Stimulated activated CD4-positive, alpha-beta T cell treated with anti-CD3 and anti-CD28 coated beads, Interleukin-1b, Interleukin-23, amount 100 ng/mL, for 1 hour (primary cell): ENCODE data around the gene FOXF2.

ENCODE experiments used
- DNase-seq, 2 donors: peaks; one replicate each; pipeline ENCODE4 v3.0.0-alpha.2; 2020; ENCODE audit warnings: low read depth in 2 of 2

Gene FOXF2

DNA sequence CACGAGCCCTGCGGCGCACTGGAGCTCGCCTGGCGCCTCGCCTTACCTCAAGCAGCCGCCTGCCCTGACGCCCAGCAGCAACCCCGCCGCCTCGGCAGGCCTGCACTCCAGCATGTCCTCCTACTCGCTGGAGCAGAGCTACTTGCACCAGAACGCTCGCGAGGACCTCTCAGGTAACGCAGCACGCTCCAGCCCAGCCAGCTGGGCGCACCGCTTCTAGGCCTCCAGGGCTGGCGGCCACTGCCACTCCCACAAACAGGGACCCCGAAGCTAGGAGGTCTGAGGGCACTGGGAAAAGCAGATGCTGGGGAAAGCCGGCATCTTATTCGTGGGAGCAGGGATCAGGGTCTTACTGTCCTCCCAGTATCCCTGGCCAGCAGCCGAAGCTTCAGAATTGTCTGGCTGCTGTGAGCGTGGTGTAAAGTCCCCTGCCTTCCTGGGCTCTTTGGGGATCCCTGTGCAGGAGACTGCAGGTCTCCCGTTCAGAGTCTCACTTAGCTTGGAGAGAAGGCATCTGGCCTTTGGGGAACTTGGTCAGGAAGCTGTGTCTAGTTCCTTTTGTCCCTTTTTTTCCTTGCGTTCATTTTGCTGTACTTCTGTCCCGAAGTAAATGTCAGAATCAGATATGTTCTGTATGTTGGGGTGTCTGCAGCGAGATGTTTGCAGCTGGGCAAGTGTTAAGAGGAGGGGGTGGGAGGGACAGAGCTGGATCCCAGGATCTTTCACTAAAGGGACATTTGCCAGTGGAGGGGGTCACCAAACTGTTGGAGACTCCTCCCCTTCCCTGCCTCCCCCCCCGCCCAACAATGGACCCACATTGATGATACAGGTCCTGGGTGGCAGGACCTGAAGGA, 1.8 kb downstream of the FOXF2 start:
- DNase-seq, result no peak

DNA sequence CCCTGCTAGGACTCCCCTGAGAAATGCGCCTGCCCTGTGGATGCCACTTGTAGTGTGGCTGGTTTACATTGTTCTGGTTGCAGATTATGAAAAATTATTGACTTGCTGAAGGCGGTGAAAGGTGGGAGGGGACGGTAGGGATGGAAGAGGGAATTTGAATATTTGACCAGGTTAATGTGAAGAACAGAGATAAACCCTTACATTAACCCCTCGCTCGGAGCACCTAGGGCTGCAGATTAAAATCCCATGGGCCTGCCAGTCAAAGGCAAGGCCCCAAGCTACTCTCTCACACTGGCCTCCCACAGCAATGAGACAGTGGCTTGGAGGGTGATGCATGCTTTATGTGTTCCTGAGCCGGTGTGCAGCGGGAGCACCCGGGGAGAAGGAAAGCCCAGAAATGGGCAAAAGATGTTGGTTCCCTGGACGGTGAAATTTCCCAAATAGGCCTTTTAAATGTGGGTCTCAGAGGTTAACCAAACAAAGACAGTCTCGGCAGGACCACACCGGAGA, 2.5 kb downstream of the FOXF2 start:
- DNase-seq, result no peak

DNA sequence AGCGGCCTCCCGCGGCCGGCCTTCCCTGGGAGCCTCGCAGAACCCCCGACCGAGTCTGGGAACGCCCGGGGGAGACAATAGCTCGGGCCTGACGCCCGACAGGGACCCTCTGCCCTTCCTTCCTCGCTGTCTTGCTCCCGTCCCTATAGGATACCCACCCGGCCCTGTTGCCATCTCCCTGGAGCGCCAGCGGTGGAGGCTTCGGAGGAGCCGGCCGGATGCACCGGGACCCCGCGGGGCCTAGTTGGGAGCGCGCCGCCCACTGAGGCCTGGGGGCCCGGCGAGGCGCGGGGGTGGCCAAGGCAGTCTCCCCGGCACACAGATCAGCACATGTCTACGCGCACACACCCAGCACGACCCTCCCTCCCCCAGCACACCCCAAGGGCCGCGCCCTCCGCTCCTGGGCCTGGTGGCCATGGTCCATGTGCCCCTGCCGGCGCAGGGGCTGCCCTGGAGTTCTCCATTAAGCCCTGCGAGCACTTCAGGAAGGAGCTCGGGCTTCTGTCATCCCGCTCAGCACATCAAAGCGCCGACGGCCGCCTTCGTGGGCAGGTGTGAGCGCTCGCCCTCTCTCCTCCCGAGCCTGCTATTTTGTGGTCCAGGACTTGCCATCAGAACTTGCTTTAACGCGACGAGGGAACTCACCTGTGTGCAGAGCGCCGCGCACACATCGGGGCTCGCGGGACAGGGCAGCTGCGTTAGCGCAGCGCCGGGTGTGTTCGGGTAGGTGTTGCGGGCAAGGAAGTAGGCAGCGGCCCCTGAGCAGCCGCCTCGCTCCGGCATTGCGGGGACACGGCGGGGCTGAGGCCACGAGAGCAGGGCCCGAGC, 3.7 kb downstream of the FOXF2 start:
- DNase-seq, result no peak

DNA sequence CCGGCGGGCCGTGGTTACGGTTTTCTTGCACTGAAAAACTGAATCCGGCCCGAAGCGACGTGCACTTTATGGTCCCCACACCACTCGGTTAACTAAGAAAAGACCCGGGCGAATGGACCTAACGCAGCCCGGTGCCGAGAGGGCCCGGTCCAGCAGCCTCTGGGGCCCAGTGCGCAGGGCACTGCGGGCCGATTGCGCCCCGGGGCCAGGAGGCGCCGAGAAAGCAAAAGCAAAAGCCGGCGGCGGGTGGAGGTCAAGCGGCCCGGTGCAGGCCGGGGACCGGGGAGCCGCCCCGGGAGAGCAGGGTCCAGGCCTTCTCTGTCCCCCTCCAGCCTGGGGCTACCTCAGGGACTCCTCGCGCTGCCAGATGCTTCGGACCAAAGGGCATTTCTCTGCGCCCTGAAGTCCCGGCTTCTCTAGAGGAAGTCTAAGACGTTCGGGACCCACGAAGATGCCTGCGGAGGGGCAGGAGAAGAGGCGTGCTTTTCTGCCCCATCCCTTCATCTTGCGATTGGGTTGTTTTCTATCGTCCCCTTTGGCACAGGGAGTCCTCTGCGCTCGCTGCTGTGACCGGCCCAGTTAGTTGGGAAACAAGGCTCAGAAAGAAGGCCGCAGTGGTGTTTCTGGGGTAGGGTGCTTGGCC, 4.4 kb downstream of the FOXF2 start:
- DNase-seq, result no peak

DNA sequence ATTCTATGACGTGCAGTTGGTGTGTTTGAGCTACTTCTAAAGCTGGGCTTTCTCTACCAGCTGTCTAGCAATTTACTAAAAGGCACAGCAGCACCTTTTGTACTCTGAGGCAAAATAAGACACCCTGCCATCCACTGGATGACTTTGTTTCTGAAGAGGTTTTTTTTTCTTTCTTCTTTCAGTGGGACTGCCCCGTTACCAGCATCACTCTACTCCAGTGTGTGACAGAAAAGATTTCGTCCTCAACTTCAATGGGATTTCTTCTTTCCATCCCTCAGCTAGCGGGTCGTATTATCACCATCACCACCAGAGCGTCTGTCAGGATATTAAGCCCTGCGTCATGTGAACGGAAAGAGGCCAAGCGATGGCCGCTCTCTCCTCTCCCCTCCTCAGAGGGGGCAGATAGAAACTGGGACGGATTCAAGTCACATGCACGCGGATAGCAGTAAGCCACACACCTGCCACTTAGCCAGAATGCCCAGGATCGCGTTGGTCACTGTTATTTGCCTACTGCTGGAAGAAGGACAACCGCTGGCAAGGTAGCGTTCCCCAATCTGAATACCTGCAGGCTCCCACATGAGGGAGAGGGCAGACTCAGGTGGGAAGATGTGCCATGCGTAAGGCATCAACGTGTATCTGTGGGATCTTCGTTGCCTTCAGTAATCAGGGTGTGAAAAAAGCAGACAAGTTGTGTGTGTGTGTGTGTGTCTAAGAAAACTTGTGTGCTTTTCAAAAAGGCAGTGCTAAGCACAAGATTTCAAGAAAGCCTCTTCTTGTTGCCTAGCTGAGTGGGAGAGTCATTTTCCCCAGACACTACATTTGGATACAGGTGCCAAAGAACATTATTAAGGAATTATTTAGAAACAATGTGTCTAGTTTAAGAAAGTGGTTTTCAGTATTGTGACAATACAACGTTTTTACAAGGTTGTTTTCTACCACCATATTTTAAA, 5.4 kb downstream of the FOXF2 start:
- DNase-seq, result no peak

DNA sequence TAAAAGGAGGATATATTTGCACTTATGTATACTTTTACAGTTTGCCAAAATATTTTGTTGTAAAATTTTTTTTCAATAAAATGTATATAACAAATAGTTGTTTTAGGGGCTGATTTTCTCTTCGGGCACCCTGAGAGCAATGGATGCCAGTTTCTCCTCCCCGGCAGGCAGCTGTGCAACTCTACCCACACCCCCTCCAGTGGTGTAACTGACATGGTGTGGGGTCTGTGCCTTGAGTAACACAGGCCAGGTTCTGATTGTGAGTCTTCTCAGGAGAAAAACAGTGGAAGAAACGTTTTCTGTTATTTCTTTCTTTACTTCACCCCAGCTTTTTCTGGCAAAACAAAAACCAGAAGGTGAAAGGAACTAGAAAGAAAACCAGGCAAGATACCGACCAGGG, 6.1 kb downstream of the FOXF2 start:
- DNase-seq, result no peak

DNA sequence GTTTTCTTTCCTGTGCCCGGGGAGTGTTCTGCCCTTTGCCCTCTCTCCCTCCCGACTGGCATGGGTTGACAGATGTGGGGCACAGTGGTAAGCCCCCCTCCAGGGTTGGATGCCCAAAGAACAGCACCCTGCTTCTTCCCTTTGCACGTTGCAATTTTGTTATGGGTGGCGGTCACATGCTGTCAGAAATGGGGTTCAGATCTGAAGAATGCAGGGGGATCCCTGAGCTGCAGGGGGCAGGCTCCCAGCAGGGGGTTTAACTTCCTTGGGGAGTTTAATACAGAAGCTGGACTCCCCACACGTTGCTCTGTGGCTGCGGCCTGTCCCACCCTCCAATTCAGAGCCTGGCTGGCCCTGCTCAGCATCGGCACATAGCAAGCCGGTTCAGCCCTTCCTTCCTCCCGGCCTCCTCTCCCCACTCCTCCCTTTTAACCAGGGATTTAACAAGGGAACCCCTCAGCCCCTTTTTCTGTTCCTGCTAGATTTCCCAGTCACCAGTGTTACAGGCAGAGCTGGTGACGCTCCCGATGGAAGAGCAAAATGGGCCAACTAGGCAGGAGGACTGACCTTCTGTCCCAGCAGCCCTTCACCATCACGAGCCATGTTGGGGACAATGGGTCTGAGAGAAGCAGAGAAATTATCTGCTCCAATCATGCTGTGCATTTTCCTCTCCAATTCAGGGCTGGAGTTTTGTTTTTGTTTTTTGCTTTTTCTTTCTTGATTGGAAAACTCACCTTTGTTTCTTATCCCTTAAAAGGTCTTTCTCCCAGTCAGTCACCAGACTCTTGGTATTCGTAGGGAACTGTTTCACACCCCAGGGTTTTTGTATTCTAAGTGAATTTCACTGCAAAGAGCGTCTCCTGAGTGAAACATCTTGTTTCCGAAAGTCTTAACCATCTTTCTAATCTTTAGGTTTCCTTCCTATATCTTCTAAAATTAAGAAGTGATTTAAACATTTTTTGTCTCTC, 6.8 kb downstream of the FOXF2 start:
- DNase-seq, result no peak

DNA sequence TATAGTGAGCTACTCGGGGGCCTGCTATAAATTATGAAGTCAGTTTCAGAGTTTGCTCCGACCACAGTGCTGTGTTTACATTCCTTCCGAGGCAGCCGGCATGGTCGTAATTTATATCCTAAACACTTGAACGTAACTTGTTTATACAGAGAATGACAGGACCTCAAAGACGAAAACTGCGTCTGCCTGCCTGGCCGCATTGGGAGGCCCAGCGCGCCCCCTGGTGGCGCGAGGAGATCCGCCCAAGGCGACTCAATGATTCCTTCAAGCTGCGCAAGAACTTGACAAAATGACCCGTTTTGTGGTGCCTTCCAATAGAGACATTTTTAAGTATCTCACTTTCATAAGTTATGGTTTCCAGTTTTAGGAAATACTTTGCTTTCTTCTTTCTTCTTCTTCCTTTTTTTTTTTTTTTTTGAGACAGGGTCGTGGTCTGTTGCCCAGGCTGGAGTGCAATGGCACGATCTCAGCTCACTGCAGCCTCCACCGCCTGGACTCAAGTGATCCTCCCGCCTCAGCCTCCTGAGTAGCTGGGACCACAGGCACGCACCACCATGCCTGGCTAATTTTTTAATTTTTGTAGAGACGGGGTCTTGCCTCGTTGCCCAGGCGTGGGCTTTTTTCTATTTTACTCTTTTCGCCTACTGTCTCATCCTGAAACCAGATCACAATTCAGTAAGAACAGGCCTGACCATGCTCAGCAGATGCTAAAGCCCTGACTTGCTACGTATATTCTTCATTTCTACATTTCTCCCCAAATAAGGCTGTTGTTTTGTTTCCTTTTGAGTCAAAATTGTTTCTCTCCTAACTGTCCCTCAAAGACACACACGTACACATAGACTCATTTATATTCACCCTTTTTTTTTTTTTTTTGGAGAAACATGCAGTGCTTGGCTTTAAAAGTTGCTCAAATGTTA, 7.8 kb downstream of the FOXF2 start:
- peak; percentile 32 to 62 for DNase-seq

DNA sequence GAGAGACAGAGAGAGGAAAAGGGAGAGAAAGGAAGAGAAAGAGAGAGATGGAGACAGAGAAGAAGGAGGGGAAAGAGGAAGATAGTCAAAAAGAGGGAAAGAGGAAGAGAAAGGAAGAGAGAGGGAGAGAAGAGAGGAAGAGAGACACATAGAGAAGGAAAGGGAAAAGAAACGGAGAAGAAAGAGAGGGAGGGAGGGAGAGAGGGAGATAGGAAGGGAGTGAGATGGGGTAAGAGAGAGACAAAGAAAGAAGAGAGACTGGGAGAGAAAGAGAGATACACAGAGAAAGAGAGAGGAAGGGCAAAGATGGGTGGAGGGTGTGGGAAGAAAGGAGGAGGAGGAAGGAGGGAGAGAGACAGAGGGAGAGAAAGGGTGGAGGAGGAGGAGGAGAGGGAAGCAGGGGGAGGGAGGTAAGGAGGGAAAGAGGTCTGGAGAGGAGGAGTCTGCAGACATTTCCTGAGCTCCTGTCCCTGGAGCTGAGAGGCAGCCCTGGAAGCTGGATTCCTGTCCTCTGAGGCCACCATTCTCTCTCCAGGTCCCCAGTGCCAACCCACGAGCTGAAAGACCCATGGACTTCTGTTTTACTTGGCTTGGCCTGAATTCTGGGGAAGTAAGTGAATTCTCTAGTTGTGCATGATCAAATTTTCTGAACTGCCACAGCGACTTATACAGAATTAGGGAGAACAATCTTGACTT, 9.9 kb downstream of the FOXF2 start:
- DNase-seq, result no peak

DNA sequence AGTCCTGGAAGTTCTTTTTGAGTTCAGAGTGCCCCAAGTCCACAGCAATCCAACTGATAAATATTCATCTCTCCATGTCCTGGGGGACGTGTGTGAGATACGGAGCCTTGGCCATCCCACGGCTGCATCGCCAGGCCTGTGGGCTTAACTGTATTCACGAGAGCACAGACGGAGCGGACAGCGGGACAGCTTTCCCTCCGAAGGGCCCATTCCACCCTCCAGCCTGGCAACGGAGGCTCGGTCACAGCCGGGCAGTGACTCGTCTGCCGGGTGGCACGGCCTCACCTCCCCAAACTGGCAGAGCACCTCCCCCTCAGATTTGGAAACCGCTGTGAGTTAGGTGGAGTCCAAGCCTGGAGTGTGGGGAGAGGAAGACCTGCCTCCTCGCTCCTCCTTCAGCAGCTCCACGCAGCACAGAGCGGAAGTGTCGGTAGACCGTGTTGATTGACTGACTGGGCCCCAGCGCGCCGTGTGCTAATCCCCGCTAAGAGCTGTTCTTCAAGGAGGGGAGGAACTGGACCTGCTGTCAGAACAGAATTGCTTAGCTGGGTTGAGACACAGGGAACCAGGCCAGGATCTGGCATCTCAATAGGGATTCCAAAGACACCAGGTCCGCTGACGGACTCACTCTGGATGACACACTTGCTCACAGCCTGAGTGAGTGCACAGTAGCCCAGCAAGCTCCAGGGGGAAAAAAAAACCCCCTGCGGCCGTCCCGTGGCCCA, 10.9 kb downstream of the FOXF2 start:
- no peak for DNase-seq

DNA sequence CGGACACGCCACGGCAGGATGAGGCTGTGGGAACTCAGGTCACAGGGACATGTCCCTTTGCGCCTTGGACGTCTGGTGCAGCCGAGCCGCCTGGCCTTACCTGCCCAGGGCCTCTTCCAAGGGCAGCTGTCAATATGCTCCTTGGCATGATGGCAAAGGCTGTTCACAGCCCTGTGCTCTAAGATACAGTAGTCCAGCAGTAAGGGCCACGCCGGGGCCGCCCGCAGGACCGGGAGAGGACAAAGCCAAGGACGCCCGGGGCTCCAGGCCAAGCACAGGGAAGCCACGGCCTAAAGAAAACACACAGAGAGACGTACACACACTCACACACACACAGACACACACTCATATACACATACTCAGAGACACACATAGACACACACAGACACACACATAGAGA, 13.0 kb downstream of the FOXF2 start:
- DNase-seq, result no peak

DNA sequence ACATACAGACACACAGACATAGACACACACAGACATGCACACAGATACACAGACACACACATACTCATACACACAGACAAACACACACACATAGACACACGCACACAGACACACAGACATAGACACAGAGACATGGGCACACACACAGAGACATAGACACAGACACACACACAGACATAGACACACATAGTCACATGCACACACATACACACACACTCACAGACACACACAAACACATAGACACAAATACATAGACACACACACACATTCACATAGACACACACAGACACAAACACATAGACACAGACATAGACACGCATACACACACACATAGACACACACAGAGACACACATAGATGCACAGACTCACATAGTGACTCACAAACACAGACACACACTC, 13.5 kb downstream of the FOXF2 start:
- DNase-seq, result no peak

DNA sequence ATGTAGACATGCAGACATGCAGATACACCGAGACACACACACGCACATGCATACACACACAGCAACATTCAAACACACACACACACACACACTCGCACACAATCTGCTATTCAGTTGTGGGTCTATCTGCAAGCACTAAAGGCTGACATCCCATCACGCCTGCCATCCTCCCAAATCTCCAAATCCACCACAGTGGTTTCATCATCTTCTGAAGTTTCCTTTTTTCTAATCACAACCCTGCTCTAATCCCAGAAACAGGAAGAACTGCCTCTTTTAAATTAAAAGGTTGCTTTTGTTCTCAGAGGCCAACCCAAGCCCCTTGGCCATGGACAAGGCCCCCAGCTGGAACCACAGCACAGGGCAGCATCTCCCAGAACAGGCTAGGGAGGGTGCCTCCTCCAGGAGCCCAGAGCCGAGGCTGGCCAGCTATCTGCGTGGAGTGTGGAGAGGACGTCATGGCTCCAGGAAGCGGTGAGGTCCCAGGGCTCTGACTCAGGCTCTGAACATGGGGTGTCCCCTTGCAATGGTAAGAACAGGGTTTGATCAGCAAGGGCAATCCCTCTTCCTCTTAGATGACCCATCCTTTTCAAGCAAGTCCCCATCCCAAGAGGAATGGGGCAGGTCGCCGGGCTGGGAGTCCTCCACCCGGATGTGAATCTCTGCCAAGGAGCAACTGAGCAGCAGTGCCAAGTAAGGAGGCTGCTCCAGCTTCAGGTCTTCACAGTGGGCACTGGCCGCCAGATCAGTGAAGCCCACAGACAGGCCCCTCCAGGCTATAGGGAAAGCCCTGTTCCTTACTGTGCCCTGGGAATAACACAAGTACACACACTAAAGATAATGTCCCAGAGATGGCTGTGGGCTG, 14.7 kb downstream of the FOXF2 start:
- DNase-seq, result no peak

DNA sequence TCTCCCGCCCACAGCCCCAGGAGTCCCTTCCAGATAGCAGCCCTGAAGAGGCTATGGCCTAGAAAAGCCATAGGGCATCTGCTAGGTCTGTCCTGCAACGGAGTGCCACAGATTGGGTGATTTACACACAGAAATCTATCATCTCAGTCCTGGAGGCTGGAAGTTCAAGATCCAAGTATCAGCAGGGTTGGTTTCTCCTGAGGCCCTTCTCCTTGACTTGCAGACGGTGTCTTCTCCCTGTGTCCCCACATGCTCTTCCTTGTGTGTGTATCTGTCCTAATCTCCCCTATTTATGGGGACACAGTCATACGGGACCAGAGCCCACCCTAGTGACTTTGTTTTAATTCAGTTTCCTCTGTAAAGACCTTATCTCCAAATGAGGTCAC, 15.3 kb downstream of the FOXF2 start:
- no peak for DNase-seq

DNA sequence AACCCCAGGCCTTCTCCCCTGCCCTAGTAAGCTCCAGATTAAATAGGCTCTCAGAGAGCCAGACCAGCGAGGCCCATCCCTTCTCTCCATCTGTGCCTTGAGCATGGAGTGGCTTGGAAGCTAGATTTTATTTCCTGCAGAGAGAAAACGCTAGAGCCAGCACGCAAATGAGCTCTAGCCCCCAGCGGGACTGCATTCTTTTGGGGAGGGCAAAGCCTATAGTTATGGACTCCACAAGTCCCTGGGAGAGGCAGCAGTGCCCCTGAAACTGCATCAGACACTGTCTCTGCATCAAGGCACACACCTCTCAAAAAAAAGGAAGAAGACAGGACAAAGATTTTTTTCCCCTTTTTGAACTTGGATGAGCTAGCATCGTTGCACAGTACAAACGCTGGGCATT, 15.8 kb downstream of the FOXF2 start:
- no peak for DNase-seq

DNA sequence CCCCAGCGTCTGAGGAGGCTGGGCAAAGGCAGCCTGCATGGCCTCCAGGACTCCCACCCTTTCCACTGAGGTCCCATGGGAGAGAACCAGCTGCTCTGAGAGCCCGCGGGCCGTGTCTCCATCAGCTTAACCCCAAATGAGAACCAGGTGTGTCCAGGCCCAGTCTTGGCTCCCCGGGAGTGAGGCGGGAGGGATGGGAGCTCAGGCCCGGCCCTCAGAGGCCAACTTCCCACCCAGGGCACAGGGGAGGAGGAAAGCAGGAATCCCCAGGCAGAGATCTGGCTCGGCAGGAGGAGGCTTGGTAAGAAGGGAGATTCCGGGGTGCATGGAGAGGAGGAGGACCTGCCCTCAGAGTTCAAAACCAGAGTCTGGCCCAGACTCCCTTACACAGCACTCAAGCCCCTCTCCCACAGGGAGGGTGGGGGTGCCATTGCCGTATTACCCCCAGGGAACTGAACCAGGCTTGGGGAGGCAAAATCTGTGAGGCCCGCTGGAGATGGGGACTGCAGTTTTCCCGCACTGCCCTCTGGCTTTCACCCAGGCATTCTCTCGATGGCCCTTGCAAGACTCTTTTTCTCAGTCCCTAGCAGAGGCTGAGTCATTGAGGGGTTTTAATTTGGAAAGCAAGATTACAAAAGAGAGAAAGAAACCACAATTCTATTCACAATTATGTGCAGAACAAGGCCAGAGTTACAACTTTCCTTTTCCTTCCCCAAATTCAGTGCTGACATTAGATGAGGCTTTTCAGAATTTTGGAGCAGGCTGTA, 17.1 kb downstream of the FOXF2 start:
- DNase-seq, result no peak
